ENCODE results near the gene ADGRG1.

GRCh38 chr16:57600952-57601580, 27.4 kb upstream of the ADGRG1 start:
- no peak for TF ChIP-seq POLR2A (IDR thresholded peaks at IDR 0.05)
- TF ChIP-seq CTCF (IDR thresholded peaks at IDR 0.05), result no peak
